ENCODE measurements around the gene PDE4D.

The PDE4D gene

DNA sequence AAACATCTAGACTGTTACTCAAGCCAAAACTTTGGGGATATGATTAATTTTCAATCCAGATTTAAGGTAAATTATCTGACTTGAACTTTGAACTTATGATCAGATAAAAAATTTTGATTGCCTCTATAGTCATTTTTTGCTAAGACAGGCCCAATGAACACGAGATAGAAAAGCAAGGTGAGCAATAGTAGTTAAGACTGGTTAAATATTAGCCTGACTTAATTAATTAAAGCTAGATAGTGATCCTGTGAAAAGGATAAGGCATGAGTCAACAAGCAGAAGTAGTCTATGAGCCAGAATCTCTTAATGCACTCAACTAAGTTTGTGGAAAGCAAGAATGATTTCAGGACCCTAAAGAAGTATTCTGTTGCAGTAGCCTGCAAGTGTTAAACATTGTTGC is 66.5 kb downstream of the PDE4D start:
- no peaks in the 10 kb centered on the region for H3K27me3 ChIP-seq (ENCODE audit: insufficient read depth, low read depth, severe bottlenecking)
- no peaks in the 10 kb centered on the region for H3K9me3 ChIP-seq (ENCODE audit: severe bottlenecking)
- no peak overlapping the region for H3K27ac ChIP-seq
- H3K4me3 ChIP-seq (ENCODE audit: low read depth, low read length): no peak overlapping the region
- DNase-seq: no peak
- TF ChIP-seq, protein P1, sequence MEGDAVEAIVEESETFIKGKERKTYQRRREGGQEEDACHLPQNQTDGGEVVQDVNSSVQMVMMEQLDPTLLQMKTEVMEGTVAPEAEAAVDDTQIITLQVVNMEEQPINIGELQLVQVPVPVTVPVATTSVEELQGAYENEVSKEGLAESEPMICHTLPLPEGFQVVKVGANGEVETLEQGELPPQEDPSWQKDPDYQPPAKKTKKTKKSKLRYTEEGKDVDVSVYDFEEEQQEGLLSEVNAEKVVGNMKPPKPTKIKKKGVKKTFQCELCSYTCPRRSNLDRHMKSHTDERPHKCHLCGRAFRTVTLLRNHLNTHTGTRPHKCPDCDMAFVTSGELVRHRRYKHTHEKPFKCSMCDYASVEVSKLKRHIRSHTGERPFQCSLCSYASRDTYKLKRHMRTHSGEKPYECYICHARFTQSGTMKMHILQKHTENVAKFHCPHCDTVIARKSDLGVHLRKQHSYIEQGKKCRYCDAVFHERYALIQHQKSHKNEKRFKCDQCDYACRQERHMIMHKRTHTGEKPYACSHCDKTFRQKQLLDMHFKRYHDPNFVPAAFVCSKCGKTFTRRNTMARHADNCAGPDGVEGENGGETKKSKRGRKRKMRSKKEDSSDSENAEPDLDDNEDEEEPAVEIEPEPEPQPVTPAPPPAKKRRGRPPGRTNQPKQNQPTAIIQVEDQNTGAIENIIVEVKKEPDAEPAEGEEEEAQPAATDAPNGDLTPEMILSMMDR (IDR thresholded peaks at IDR 0.05; ENCODE audit: low read depth, low read length): no peak
- no peaks in the 10 kb centered on the region for H3K36me3 ChIP-seq

- Histone ChIP-seq H3K27me3 (ENCODE audit: insufficient read depth, low read depth, severe bottlenecking) (no peaks in the 10 kb centered on the region), H3K9me3 (ENCODE audit: severe bottlenecking) (no peaks in the 10 kb centered on the region), H3K4me3 (ENCODE audit: low read depth, low read length) (no peak overlapping the region), H3K36me3 (no peaks in the 10 kb centered on the region), H3K27ac (no peak overlapping the region)
- DNase-seq: no peak
- TF ChIP-seq, protein P1 (IDR thresholded peaks at IDR 0.05; ENCODE audit: low read depth, low read length): no peak
Observed at GRCh38 chr5:59823420-59823819, 70.1 kb downstream of the PDE4D start.

DNA sequence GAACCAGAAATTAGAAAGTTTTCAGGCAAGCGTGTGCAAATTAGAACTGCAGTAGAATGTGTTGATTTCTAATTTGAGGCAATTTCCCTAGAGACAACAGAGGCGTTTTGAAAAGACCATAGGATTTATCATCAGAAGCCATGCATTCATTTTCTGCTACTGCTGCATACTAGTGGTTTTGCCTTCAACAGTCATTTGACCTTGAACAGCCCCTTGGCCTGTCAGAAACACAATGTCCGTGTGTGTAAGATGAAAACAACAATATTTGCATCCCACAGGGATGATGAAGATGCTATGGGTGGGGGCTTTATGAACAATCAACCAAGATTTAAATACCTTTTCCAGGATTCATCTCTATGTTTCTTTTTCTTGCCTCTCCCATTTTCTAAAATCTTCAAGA is 73.7 kb downstream of the PDE4D start:
- no peak overlapping the region for H3K27ac ChIP-seq
- H3K9me3 ChIP-seq (ENCODE audit: severe bottlenecking): no peaks in the 10 kb centered on the region
- H3K36me3 ChIP-seq: no peaks in the 10 kb centered on the region
- TF ChIP-seq, protein P1 (IDR thresholded peaks at IDR 0.05; ENCODE audit: low read depth, low read length): no peak
- no peak for DNase-seq
- H3K27me3 ChIP-seq (ENCODE audit: insufficient read depth, low read depth, severe bottlenecking): no peaks in the 10 kb centered on the region
- H3K4me3 ChIP-seq (ENCODE audit: low read depth, low read length): no peak overlapping the region

DNA sequence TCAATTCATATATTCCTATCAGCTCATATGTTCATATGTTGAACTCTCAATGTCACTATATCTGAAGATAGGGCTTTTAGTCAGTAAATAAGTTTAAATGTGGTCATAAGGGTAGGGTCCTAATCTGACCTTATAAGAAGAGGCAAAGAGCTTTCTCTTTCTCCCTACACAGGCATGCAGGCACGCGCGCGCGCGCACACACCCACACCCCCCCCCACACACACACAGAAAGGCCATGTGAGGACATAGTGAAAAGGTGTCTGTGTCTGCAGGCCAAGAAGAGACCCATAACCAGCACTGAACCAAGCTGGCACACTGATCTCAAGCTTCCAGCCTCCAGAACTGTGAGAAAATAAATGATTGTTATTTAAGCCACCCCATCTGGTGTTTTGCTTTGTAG is 76.0 kb downstream of the PDE4D start:
- no peaks in the 10 kb centered on the region for H3K27me3 ChIP-seq (ENCODE audit: insufficient read depth, low read depth, severe bottlenecking)
- H3K27ac ChIP-seq: no peak overlapping the region
- no peaks in the 10 kb centered on the region for H3K36me3 ChIP-seq
- no peaks in the 10 kb centered on the region for H3K9me3 ChIP-seq (ENCODE audit: severe bottlenecking)
- H3K4me3 ChIP-seq (ENCODE audit: low read depth, low read length): no peak overlapping the region
- TF ChIP-seq, protein P1 (IDR thresholded peaks at IDR 0.05; ENCODE audit: low read depth, low read length): no peak
- peak; percentile 54 for DNase-seq

DNA sequence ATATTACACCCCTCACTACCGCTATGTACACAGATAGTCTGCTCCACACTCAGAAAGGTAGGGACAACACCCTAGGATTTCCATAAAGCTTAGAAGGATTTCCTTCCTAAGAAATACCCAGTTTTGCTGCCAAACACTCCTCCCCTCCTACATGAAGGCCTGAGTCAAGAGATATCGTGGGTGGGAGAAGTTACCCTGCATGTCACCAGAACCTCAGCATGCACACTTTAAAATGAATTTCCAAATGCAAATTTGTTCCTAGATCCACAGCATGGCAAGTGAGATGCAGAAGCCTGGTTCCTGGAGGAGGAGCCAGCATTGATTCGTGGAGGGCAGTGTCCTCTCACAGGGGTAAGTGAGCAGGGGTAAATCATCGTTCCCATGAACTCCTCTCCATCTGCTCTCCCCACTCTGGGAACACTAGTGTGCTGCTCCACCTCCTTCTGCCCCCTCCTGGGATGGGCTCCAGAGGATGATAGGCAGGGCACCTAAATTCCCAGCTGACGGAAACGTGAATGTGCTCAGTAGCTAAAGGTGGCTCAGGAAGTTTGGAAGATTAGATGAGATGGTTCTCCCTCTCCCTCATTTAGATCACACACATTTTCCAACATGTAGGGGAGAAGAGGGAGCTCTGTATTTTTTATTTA is 76.7 kb downstream of the PDE4D start:
- no peaks in the 10 kb centered on the region for H3K27me3 ChIP-seq (ENCODE audit: insufficient read depth, low read depth, severe bottlenecking)
- TF ChIP-seq, protein P1 (IDR thresholded peaks at IDR 0.05; ENCODE audit: low read depth, low read length): no peak
- H3K36me3 ChIP-seq: no peaks in the 10 kb centered on the region
- H3K9me3 ChIP-seq (ENCODE audit: severe bottlenecking): no peaks in the 10 kb centered on the region
- DNase-seq: no peak
- H3K4me3 ChIP-seq (ENCODE audit: low read depth, low read length): no peak overlapping the region
- no peak overlapping the region for H3K27ac ChIP-seq

DNA sequence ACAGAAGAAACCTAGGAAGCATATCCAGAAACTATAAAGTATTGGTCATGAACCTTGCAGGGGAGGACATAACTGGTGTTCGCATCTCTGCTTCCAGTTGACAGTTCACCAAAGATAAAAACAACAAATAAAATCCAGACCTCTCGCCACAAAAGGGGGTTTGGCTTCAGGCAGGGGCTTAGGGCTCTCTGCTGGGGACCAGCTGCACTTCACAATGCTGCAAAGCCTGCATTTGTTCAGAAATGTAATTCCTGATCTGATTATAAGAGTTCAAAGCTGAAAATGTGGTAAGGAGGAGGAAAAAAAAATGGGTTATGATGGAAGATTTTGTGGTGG is 79.0 kb downstream of the PDE4D start:
- H3K36me3 ChIP-seq: no peaks in the 10 kb centered on the region
- H3K27ac ChIP-seq: no peak overlapping the region
- H3K9me3 ChIP-seq (ENCODE audit: severe bottlenecking): no peaks in the 10 kb centered on the region
- no peaks in the 10 kb centered on the region for H3K27me3 ChIP-seq (ENCODE audit: insufficient read depth, low read depth, severe bottlenecking)
- H3K4me3 ChIP-seq (ENCODE audit: low read depth, low read length): no peak overlapping the region
- TF ChIP-seq, protein P1 (IDR thresholded peaks at IDR 0.05; ENCODE audit: low read depth, low read length): no peak
- DNase-seq: no peak
